K562 (cell line): ENCODE data around the gene SLC25A40. TPM values are rescaled to one million over a fixed set of nuclear protein-coding genes. Genes with fewer than 3 reads are reported as not detected.

Experiments used
- E2F3 ChIP-seq: fragments of 250-450 bp; sonication (Bioruptor Pico); IDR thresholded peaks from 2 replicates; pipeline ENCODE4 v1.4.0; 2020; ENCODE audit warnings: mild to moderate bottlenecking
- ESRRA ChIP-seq: fragments of 450-650 bp; IDR thresholded peaks from 2 replicates; pipeline ENCODE4 v1.6.1; 2014; ENCODE audit warnings: low read depth, mild to moderate bottlenecking, moderate library complexity, borderline replicate concordance
- HDAC6 ChIP-seq: IDR thresholded peaks from 2 replicates; pipeline ENCODE4 v1.6.1; 2012; ENCODE audit warnings: low read depth, mild to moderate bottlenecking, control low read depth, inconsistent platforms, low read length, moderate library complexity
- NCOA4 ChIP-seq: fragments of 450-650 bp; IDR thresholded peaks from 2 replicates; pipeline ENCODE4 v1.6.1; 2018; ENCODE audit warnings: mild to moderate bottlenecking; ENCODE audit not compliant: partially characterized antibody
- SMARCC2 ChIP-seq: fragments of 450-650 bp; IDR thresholded peaks from 2 replicates; pipeline ENCODE4 v1.6.1; 2017; ENCODE audit warnings: antibody characterized with exemption, moderate library complexity, mild to moderate bottlenecking, low read depth
- TOE1 ChIP-seq, 2 experiments: fragments of 450-650 bp in 1 of 2; sonication (generic) in 1 of 2; formaldehyde crosslinking in 1 of 2; IDR thresholded peaks; 2 replicates each; pipeline versions ENCODE4 v1.7.1 to v1.8.0; 2016 to 2022; ENCODE audit warnings: borderline replicate concordance in 2 of 2, mild to moderate bottlenecking in 2 of 2, antibody characterized with exemption in 1 of 2, inconsistent platforms in 1 of 2, low read depth in 1 of 2, missing genetic modification reagents in 1 of 2, moderate library complexity in 1 of 2
- YY1 ChIP-seq, 3 experiments: IDR thresholded peaks; 2 replicates each; pipeline ENCODE4 v1.6.1; 2011; ENCODE audit warnings: low read length in 2 of 3, mild to moderate bottlenecking in 2 of 3, moderate library complexity in 2 of 3, borderline replicate concordance in 1 of 3, control low read depth in 1 of 3, low read depth in 1 of 3; ENCODE audit not compliant: insufficient read depth in 3 of 3, insufficient replicate concordance in 2 of 3, control insufficient read depth in 1 of 3, insufficient read length in 1 of 3; ENCODE audit errors: extremely low read depth in 1 of 3
- ZBTB40 ChIP-seq, 2 experiments: fragments of 450-650 bp in 1 of 2; sonication (generic) in 1 of 2; formaldehyde crosslinking in 1 of 2; IDR thresholded peaks; 2 replicates each; pipeline versions ENCODE4 v1.7.1 to v1.9.0; 2016 to 2022; ENCODE audit warnings: inconsistent platforms in 1 of 2, mild to moderate bottlenecking in 1 of 2, missing genetic modification reagents in 1 of 2
- ZC3H8 ChIP-seq: fragments of 450-650 bp; IDR thresholded peaks from 2 replicates; pipeline ENCODE4 v1.6.1; 2017
- ZNF143 ChIP-seq: sonication (generic); formaldehyde crosslinking; IDR thresholded peaks from 2 replicates; pipeline ENCODE4 v1.9.0; 2022; ENCODE audit warnings: mild to moderate bottlenecking, missing genetic modification reagents
- polyA plus RNA-seq, 8 experiments: library from polyadenylated mRNA; depleted of rRNA in 4 of 8; stranded (reverse) in 5 of 8; unstranded in 3 of 8; fragments of >200 nt; fragmentation: Nextera tagmentation in 2 of 8; fragmentation: Illumina TruSeq in 1 of 8; extraction: Ambion mirVana in 2 of 8; extraction: Trizol in 1 of 8; gene quantifications; 2 replicates each; pipeline versions ENCODE4 v1.2.1 to v1.2.3, GENCODE V29; 2011 to 2014; ENCODE audit warnings: inconsistent platforms in 1 of 8, missing spikeins in 1 of 8
- total RNA-seq, 7 experiments: library from RNA; depleted of rRNA in 6 of 7; stranded (reverse); fragments of >200 nt in 6 of 7; fragmentation: Illumina TruSeq in 2 of 7; extraction: Trizol in 2 of 7; gene quantifications; 2 replicates each; pipeline versions ENCODE4 v1.2.1 to v1.2.3, GENCODE V29; 2011 to 2021; ENCODE audit warnings: low replicate concordance in 1 of 7
- TF ChIP-seq, protein P1 (sequence below): sonication (generic); formaldehyde crosslinking; IDR thresholded peaks from 2 replicates; pipeline ENCODE4 v1.8.0; 2023; ENCODE audit warnings: mild to moderate bottlenecking, missing genetic modification reagents

The SLC25A40 gene
- total and polyA plus RNA-seq, 9 of the 15 experiments (the other 6 are each of a cell fraction or from before 2014, with no cell fraction given) = 6.7 to 44.0 (median 26.5) TPM

DNA sequence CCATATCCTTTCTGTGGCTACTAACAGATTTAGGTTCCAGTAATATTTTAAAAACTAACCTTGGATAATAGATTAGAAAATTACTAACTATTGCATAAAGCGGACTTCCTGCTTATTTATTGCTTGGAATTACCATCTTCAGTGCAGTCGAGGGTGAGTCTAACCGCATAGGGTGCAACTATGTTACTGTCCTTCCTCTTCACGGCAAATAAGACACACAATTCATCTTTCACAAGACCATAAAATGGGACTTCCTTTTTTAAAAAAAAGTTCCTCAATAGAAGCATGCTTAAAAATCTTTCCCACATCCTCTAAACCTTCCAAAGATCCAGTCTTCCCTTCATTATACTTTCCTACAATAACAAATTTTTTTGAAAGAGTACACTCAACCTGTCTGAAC lies 2.1 kb downstream of the SLC25A40 start (continued):
- TF ChIP-seq ESRRA = no peak
- TF ChIP-seq E2F3 (CRISPR knock-in tag) = no peak
- TF ChIP-seq HDAC6 = no peak
- no peak for TF ChIP-seq ZNF143
- TF ChIP-seq ZC3H8 = no peak
- TF ChIP-seq, protein P1, sequence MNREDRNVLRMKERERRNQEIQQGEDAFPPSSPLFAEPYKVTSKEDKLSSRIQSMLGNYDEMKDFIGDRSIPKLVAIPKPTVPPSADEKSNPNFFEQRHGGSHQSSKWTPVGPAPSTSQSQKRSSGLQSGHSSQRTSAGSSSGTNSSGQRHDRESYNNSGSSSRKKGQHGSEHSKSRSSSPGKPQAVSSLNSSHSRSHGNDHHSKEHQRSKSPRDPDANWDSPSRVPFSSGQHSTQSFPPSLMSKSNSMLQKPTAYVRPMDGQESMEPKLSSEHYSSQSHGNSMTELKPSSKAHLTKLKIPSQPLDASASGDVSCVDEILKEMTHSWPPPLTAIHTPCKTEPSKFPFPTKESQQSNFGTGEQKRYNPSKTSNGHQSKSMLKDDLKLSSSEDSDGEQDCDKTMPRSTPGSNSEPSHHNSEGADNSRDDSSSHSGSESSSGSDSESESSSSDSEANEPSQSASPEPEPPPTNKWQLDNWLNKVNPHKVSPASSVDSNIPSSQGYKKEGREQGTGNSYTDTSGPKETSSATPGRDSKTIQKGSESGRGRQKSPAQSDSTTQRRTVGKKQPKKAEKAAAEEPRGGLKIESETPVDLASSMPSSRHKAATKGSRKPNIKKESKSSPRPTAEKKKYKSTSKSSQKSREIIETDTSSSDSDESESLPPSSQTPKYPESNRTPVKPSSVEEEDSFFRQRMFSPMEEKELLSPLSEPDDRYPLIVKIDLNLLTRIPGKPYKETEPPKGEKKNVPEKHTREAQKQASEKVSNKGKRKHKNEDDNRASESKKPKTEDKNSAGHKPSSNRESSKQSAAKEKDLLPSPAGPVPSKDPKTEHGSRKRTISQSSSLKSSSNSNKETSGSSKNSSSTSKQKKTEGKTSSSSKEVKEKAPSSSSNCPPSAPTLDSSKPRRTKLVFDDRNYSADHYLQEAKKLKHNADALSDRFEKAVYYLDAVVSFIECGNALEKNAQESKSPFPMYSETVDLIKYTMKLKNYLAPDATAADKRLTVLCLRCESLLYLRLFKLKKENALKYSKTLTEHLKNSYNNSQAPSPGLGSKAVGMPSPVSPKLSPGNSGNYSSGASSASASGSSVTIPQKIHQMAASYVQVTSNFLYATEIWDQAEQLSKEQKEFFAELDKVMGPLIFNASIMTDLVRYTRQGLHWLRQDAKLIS (CRISPR knock-in tag) = no peak
- TF ChIP-seq SMARCC2 = no peak
- TF ChIP-seq ZBTB40 (IDR thresholded peaks at IDR 0.05) = no peak
- TF ChIP-seq ZBTB40 (CRISPR knock-in tag; IDR thresholded peaks at IDR 0.05) = no peak
- no peak for TF ChIP-seq YY1 (IDR thresholded peaks at IDR 0.05; ENCODE audit: borderline replicate concordance in 1 of 3, control insufficient read depth in 1 of 3, extremely low read depth in 1 of 3, insufficient read depth in 3 of 3, insufficient read length in 1 of 3, insufficient replicate concordance in 2 of 3, low read depth in 1 of 3, low read length in 2 of 3)
- no peak for TF ChIP-seq NCOA4
- no peak for TF ChIP-seq TOE1 (IDR thresholded peaks at IDR 0.05; ENCODE audit: borderline replicate concordance)
- no peak for TF ChIP-seq TOE1 (CRISPR knock-in tag; IDR thresholded peaks at IDR 0.05; ENCODE audit: borderline replicate concordance, low read depth)
